Erythroblast (primary cell): ENCODE measurements around the gene NPR3.

Experiments used
- GATA1 ChIP-seq: IDR thresholded peaks from 2 replicates; pipeline ENCODE4 v1.6.1; 2011; ENCODE audit warnings: low read depth, mild to moderate bottlenecking, control low read depth, low read length, moderate library complexity
- POLR2A ChIP-seq: IDR thresholded peaks from 2 replicates; pipeline ENCODE4 v1.6.1; 2011; ENCODE audit warnings: mild to moderate bottlenecking, low read length

DNA sequence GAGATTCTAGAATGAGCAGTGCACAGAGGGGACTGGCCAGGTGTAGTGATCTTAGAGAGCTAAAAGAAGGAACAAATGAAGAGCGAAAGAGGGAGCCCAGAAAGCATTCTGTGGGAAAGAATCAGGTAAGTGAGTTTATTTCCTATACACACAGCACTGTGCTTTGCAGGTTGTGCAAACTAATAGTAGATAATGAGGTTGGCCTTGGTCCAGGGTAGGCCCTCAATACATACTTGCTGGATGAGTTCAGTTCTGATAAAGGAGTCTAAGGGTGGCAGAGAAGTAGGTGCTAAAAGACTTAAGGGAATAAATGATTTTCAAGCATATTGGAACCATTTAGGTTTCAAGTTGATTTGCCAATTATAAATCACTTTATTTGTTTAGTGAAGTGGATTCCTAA, 122.0 kb downstream of the NPR3 start:
- TF ChIP-seq POLR2A: no peak
- no peak for TF ChIP-seq GATA1
